H1 (cell line): ENCODE results near the gene MBOAT2. TPM values are rescaled to one million over a fixed set of nuclear protein-coding genes. Genes with fewer than 3 reads are reported as not detected.

Source experiments
- CTCF ChIA-PET: fragments of 300-600 bp; sonication (Branson Sonifier 250); formaldehyde crosslinking; loops from one replicate; lab custom pipeline; 2021; ENCODE audit not compliant: partially characterized antibody; lab: Charles Lee
- POLR2A ChIA-PET: fragments of 300-600 bp; sonication (Branson Sonifier 250); formaldehyde crosslinking; loops from one replicate; lab custom pipeline; 2021; ENCODE audit warnings: inconsistent platforms; ENCODE audit not compliant: partially characterized antibody; lab: Charles Lee
- DNase-seq, 2 experiments: peaks; one replicate each; pipeline versions ENCODE4 v3.0.0 to v3.0.0-alpha.2; 2010 to 2022; ENCODE audit warnings: low spot score in 2 of 2, low read depth in 1 of 2, mixed read lengths in 1 of 2
- FAIRE-seq: peaks from 2 replicates; lab custom pipeline; 2011; peaks lifted over from hg19 to GRCh38; lab: Jason Lieb, UNC
- H2AFZ ChIP-seq: 2 replicates; pipeline ENCODE4 v1.8.1; 2012; ENCODE audit warnings: low read length, inconsistent platforms
- H2AK5ac ChIP-seq: 2 replicates; pipeline ENCODE4 v1.6.1; 2013; ENCODE audit warnings: low read depth, low read length
- H2BK120ac ChIP-seq: replicated peaks from 2 replicates; pipeline ENCODE3; 2013; ENCODE audit warnings: low read depth, low read length, inconsistent platforms
- H2BK12ac ChIP-seq: 2 replicates; pipeline ENCODE4 v1.6.1; 2013; ENCODE audit warnings: low read depth, low read length
- H2BK15ac ChIP-seq: 2 replicates; pipeline ENCODE4 v1.6.1; 2013; ENCODE audit warnings: low read length
- H2BK20ac ChIP-seq: 2 replicates; pipeline ENCODE4 v1.6.1; 2013; ENCODE audit warnings: low read length
- H2BK5ac ChIP-seq: 2 replicates; pipeline ENCODE4 v1.6.1; 2013; ENCODE audit warnings: low read depth, low read length
- H3K14ac ChIP-seq: 2 replicates; pipeline ENCODE4 v1.6.1; 2013; ENCODE audit warnings: inconsistent platforms; ENCODE audit not compliant: insufficient read length
- H3K18ac ChIP-seq: 2 replicates; pipeline ENCODE4 v1.6.1; 2013; ENCODE audit warnings: low read length; ENCODE audit errors: extremely low read depth
- H3K23ac ChIP-seq: 2 replicates; pipeline ENCODE4 v1.6.1; 2013; ENCODE audit warnings: inconsistent platforms; ENCODE audit not compliant: insufficient read length
- H3K23me2 ChIP-seq: 2 replicates; pipeline ENCODE4 v1.6.1; 2013; ENCODE audit warnings: low read depth, low read length
- H3K27ac ChIP-seq: 2 replicates; pipeline ENCODE4 v1.6.1; 2011; ENCODE audit warnings: low read depth, low read length, inconsistent platforms
- H3K27me3 ChIP-seq, 4 experiments: replicated peaks in 1 of 4; 1 replicate in 1 of 4; 2 replicates in 3 of 4; pipeline versions ENCODE4 v1.6.1 to v1.8.1; 2011 to 2013; ENCODE audit warnings: low read length in 3 of 4, mild to moderate bottlenecking in 3 of 4, inconsistent platforms in 2 of 4, mixed read lengths in 2 of 4, moderate library complexity in 1 of 4; ENCODE audit not compliant: control insufficient read depth in 3 of 4, insufficient read depth in 3 of 4; ENCODE audit errors: extremely low read depth in 1 of 4
- H3K36me3 ChIP-seq, 4 experiments: 2 replicates each; pipeline versions ENCODE4 v1.6.1 to v1.8.1; 2011 to 2013; ENCODE audit warnings: mild to moderate bottlenecking in 4 of 4, low read length in 3 of 4, moderate library complexity in 2 of 4, control low read depth in 1 of 4, inconsistent platforms in 1 of 4; ENCODE audit not compliant: insufficient read depth in 4 of 4, control insufficient read depth in 2 of 4
- H3K4ac ChIP-seq: replicated peaks from 2 replicates; pipeline ENCODE3; 2013; ENCODE audit warnings: low read length, low read depth, mixed read lengths, inconsistent platforms; ENCODE audit not compliant: insufficient read length
- H3K4me1 ChIP-seq, 4 experiments: replicated peaks in 1 of 4; 1 replicate in 1 of 4; 2 replicates in 3 of 4; pipeline versions ENCODE4 v1.6.1 to v1.8.1; 2011 to 2013; ENCODE audit warnings: low read length in 3 of 4, inconsistent platforms in 2 of 4, mixed read lengths in 1 of 4; ENCODE audit not compliant: insufficient read depth in 4 of 4, control insufficient read depth in 3 of 4
- H3K4me2 ChIP-seq, 2 experiments: 2 replicates each; pipeline versions ENCODE4 v1.6.1 to v1.8.1; 2011 to 2013; ENCODE audit warnings: low read depth in 2 of 2, low read length in 2 of 2, control low read depth in 1 of 2, inconsistent platforms in 1 of 2, mild to moderate bottlenecking in 1 of 2; ENCODE audit not compliant: insufficient read depth in 1 of 2
- H3K4me3 ChIP-seq, 4 experiments: fragments of 200-600, 300-600 bp in 1 of 4; sonication (generic), shearing (Covaris generic), sonication (Bioruptor Twin) in 1 of 4; 2 replicates each; pipeline versions ENCODE4 v1.5.1 to v1.8.1; 2011 to 2016; ENCODE audit warnings: low read length in 4 of 4, low read depth in 3 of 4, control low read depth in 2 of 4, inconsistent platforms in 2 of 4, mild to moderate bottlenecking in 2 of 4, mixed read lengths in 1 of 4, moderate library complexity in 1 of 4; ENCODE audit not compliant: insufficient read depth in 2 of 4; ENCODE audit errors: extremely low read depth in 1 of 4
- H3K56ac ChIP-seq: replicated peaks from 2 replicates; pipeline ENCODE3; 2013; ENCODE audit warnings: low read depth, mild to moderate bottlenecking, mixed read lengths, low read length, inconsistent platforms; ENCODE audit not compliant: insufficient read length
- H3K79me1 ChIP-seq: 2 replicates; pipeline ENCODE4 v1.6.1; 2013; ENCODE audit warnings: low read depth, low read length, control low read depth
- H3K79me2 ChIP-seq, 2 experiments: 2 replicates each; pipeline versions ENCODE4 v1.6.1 to v1.8.1; 2012 to 2013; ENCODE audit warnings: low read length in 2 of 2, mild to moderate bottlenecking in 2 of 2, inconsistent platforms in 1 of 2; ENCODE audit not compliant: insufficient read depth in 2 of 2, control insufficient read depth in 1 of 2
- H3K9ac ChIP-seq, 4 experiments: replicated peaks in 1 of 4; 1 replicate in 1 of 4; 2 replicates in 3 of 4; pipeline versions ENCODE4 v1.6.1 to v1.8.1; 2011 to 2013; ENCODE audit warnings: low read depth in 3 of 4, low read length in 3 of 4, control low read depth in 2 of 4, mild to moderate bottlenecking in 2 of 4, moderate library complexity in 2 of 4, inconsistent platforms in 1 of 4; ENCODE audit errors: extremely low read depth in 1 of 4
- H3K9me3 ChIP-seq, 2 experiments: 2 replicates each; pipeline versions ENCODE4 v1.6.1 to v1.8.1; 2012 to 2013; ENCODE audit warnings: mild to moderate bottlenecking in 2 of 2, moderate library complexity in 2 of 2, control low read depth in 1 of 2, inconsistent platforms in 1 of 2, low read depth in 1 of 2, low read length in 1 of 2, mixed read lengths in 1 of 2; ENCODE audit not compliant: insufficient read depth in 2 of 2
- H4K20me1 ChIP-seq, 2 experiments: replicated peaks in 1 of 2; 2 replicates each; pipeline versions ENCODE3 to v1.8.1; 2011 to 2013; ENCODE audit warnings: inconsistent platforms in 2 of 2, low read length in 2 of 2, mild to moderate bottlenecking in 1 of 2; ENCODE audit not compliant: insufficient read depth in 2 of 2, control insufficient read depth in 1 of 2
- H4K5ac ChIP-seq: 2 replicates; pipeline ENCODE4 v1.6.1; 2013; ENCODE audit warnings: low read length, low read depth, mixed read lengths, inconsistent platforms; ENCODE audit not compliant: insufficient read length
- H4K8ac ChIP-seq: 2 replicates; pipeline ENCODE4 v1.8.0; 2013; ENCODE audit warnings: mild to moderate bottlenecking, moderate library complexity, low read length, inconsistent platforms; ENCODE audit not compliant: insufficient read depth; ENCODE audit errors: extremely low read depth
- H4K91ac ChIP-seq: replicated peaks from 2 replicates; pipeline ENCODE3; 2013; ENCODE audit warnings: low read length, mixed read lengths, inconsistent platforms; ENCODE audit not compliant: insufficient read length
- CHD2 ChIP-seq: IDR thresholded peaks from 2 replicates; pipeline ENCODE4 v1.6.1; 2012; ENCODE audit warnings: low read length, improper control_type of control experiment
- HDAC6 ChIP-seq: IDR thresholded peaks from one replicate; pipeline ENCODE4 v1.7.1; 2012; ENCODE audit warnings: low read depth, mild to moderate bottlenecking, inconsistent platforms, low read length, moderate library complexity
- POLR2A ChIP-seq, 2 experiments: IDR thresholded peaks; 1 replicate in 1 of 2; 2 replicates in 1 of 2; pipeline ENCODE4 v1.6.1; 2011; ENCODE audit warnings: low read depth in 2 of 2, low read length in 2 of 2, mild to moderate bottlenecking in 2 of 2; ENCODE audit errors: control extremely low read depth in 1 of 2
- SIRT6 ChIP-seq: IDR thresholded peaks from one replicate; pipeline ENCODE4 v1.7.1; 2012; ENCODE audit warnings: low read length, inconsistent platforms
- SIX5 ChIP-seq: IDR thresholded peaks from 2 replicates; pipeline ENCODE4 v1.6.1; 2011; ENCODE audit warnings: mild to moderate bottlenecking, low read depth, low read length
- WGBS, 2 experiments: shearing (Covaris generic) in 1 of 2; methylation state at CpG; one replicate each; pipeline versions ENCODE4 v1.1.6 to v1.1.7; 2013 to 2015; ENCODE audit warnings: low lambda C conversion rate in 2 of 2, mixed read lengths in 2 of 2, inconsistent platforms in 1 of 2, low coverage in 1 of 2, missing lambda C conversion rate in 1 of 2; ENCODE audit not compliant: insufficient replicate concordance in 2 of 2, insufficient coverage in 1 of 2, insufficient read length in 1 of 2; ENCODE audit errors: extremely low coverage in 1 of 2, missing lambda C conversion rate in 1 of 2; 5-methylcytosine and 5-hydroxymethylcytosine counted together
- polyA plus RNA-seq, 7 experiments: library from polyadenylated mRNA; depleted of rRNA in 3 of 7; stranded (reverse) in 5 of 7; unstranded in 2 of 7; fragments of >200 nt in 5 of 7; fragments of 200-250 nt in 2 of 7; gene quantifications; 1 replicate in 5 of 7; 2 replicates in 1 of 7; 4 replicates in 1 of 7; pipeline versions ENCODE4 v1.2.1 to v1.2.3, GENCODE V29; 2011 to 2013; ENCODE audit warnings: missing spikeins in 2 of 7, mixed read lengths in 2 of 7
- total RNA-seq: library from RNA; stranded (reverse); fragmentation: NEBNext Ultra II Directional; extraction: Animal tissue kit (Norgen Biotek cat#: 25700); gene quantifications from 2 replicates; pipeline ENCODE4 v1.2.1, GENCODE V29; 2021
- TF ChIP-seq, protein P1 (sequence below): IDR thresholded peaks from 2 replicates; pipeline ENCODE4 v1.6.1; 2011; ENCODE audit warnings: low read length, improper control_type of control experiment

Gene MBOAT2
- total and polyA plus RNA-seq, 2 of the 8 experiments (the other 6 are each of a cell fraction or from before 2014, with no cell fraction given) = 11.2 to 23.4 TPM

DNA sequence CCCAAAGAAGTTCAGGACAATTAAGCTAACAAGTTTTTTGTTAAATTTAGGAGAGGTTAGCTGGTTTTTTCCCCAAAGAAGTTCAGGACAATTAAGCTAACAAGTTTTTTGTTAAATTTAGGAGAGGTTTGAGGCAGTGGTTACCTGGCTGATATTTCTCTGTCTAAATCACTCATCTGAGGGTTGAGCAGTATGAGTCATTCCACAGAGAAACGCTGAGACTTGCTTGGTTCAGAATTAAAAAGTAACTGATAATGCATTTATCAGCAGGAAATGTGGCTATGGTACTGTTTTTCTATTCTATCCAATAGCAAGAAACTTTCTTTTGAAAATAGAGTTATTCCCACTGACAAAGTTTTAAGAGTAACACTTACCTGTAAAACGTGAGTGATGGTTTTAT lies 143.2 kb downstream of the MBOAT2 start:
- H3K9me3 ChIP-seq = no peaks in the 10 kb centered on the region
- TF ChIP-seq CHD2 (no peak), SIRT6 (no peak), HDAC6 (no peak), SIX5 (no peak), POLR2A (IDR thresholded peaks at IDR 0.05; ENCODE audit: control extremely low read depth in 1 of 2, low read depth in 2 of 2, low read length in 2 of 2) (no peak)
- TF ChIP-seq, protein P1, sequence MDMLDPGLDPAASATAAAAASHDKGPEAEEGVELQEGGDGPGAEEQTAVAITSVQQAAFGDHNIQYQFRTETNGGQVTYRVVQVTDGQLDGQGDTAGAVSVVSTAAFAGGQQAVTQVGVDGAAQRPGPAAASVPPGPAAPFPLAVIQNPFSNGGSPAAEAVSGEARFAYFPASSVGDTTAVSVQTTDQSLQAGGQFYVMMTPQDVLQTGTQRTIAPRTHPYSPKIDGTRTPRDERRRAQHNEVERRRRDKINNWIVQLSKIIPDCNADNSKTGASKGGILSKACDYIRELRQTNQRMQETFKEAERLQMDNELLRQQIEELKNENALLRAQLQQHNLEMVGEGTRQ = no peak
- POLR2A ChIA-PET = no interaction called here
- no peak overlapping the region for H3K23ac ChIP-seq
- no peaks in the 10 kb centered on the region for H3K79me1 ChIP-seq
- H3K27ac ChIP-seq = no peak overlapping the region
- H3K14ac ChIP-seq = no peak overlapping the region
- H2BK12ac ChIP-seq = no peak overlapping the region
- DNase-seq (no peak), FAIRE-seq (no peak)
- no peak overlapping the region for H2AK5ac ChIP-seq
- H4K91ac ChIP-seq = no peak overlapping the region
- H4K20me1 ChIP-seq = peaks cover 0 to 3% of the 10 kb centered on the region in 2 experiments
- H3K36me3 ChIP-seq = no peaks in the 10 kb centered on the region
- no peak overlapping the region for H4K5ac ChIP-seq
- no peaks in the 10 kb centered on the region; the same call in 1 of the 2 replicates for H3K23me2 ChIP-seq
- H3K18ac ChIP-seq = no peak overlapping the region
- H2AFZ ChIP-seq = no peak overlapping the region
- H2BK20ac ChIP-seq = no peak overlapping the region
- H3K27me3 ChIP-seq = no peaks in the 10 kb centered on the region
- no peak overlapping the region for H3K4me2 ChIP-seq
- no peak overlapping the region for H3K9ac ChIP-seq
- no peak overlapping the region for H3K4ac ChIP-seq
- H3K79me2 ChIP-seq = no peaks in the 10 kb centered on the region
- CTCF ChIA-PET = interaction anchor here (0.6 to 0.7 kb wide), 5 partner anchors 13 to 487 kb away, joined by 3 to 4 read pairs (median 3); no protein-coding TSS in a partner anchor
- no peak overlapping the region for H2BK120ac ChIP-seq
- H4K8ac ChIP-seq = no peak overlapping the region
- no peak overlapping the region for H3K56ac ChIP-seq
- peaks cover 0 to under 1% (median under 1%) of the 10 kb centered on the region in 4 experiments; a peak in 2 of 7 replicates for H3K4me1 ChIP-seq
- no peak overlapping the region for H2BK15ac ChIP-seq
- no peak overlapping the region for H2BK5ac ChIP-seq
- no peak overlapping the region for H3K4me3 ChIP-seq
- 93% methylated on average over 2 of the region's 2 CpGs; no CpG with 5 or more reads in 1 of the 2 experiments for WGBS, 2 experiments
